H9 (cell line): ENCODE data around the gene ISG20L2. TPM values are rescaled to one million over a fixed set of nuclear protein-coding genes. Genes with fewer than 3 reads are reported as not detected.

Source experiments
- DNase-seq: peaks from one replicate; pipeline ENCODE4 v3.0.0-alpha.2; 2017
- H2AFZ ChIP-seq: one replicate; pipeline ENCODE4 v1.6.1; 2013; ENCODE audit warnings: mild to moderate bottlenecking, low read length, control low read depth, moderate library complexity
- H2AK5ac ChIP-seq: 2 replicates; pipeline ENCODE4 v1.6.1; 2013; ENCODE audit warnings: low read length, control low read depth, mixed read lengths; ENCODE audit not compliant: insufficient read length
- H2BK120ac ChIP-seq: one replicate; pipeline ENCODE4 v1.6.1; 2013; ENCODE audit warnings: low read depth, mild to moderate bottlenecking, low read length, control low read depth, inconsistent platforms; ENCODE audit not compliant: poor library complexity, severe bottlenecking
- H2BK12ac ChIP-seq: 2 replicates; pipeline ENCODE4 v1.6.1; 2013; ENCODE audit warnings: low read length, control low read depth, mixed read lengths, low read depth; ENCODE audit not compliant: insufficient read length
- H2BK15ac ChIP-seq: 2 replicates; pipeline ENCODE4 v1.6.1; 2013; ENCODE audit warnings: low read depth, low read length, control low read depth
- H2BK20ac ChIP-seq: one replicate; pipeline ENCODE4 v1.6.1; 2013; ENCODE audit warnings: low read depth, mild to moderate bottlenecking, low read length, control low read depth, inconsistent platforms; ENCODE audit not compliant: poor library complexity, severe bottlenecking
- H2BK5ac ChIP-seq: 2 replicates; pipeline ENCODE4 v1.6.1; 2013; ENCODE audit warnings: low read length, control low read depth, mixed read lengths; ENCODE audit not compliant: insufficient read length
- H3K14ac ChIP-seq: 2 replicates; pipeline ENCODE4 v1.6.1; 2013; ENCODE audit warnings: low read length, control low read depth; ENCODE audit not compliant: insufficient read depth
- H3K18ac ChIP-seq: 2 replicates; pipeline ENCODE4 v1.6.1; 2013; ENCODE audit warnings: low read depth, mild to moderate bottlenecking, mixed read lengths, low read length, control low read depth; ENCODE audit not compliant: insufficient read length
- H3K23ac ChIP-seq: 2 replicates; pipeline ENCODE4 v1.6.1; 2013; ENCODE audit warnings: low read length, control low read depth, mixed read lengths, low read depth; ENCODE audit not compliant: insufficient read length
- H3K23me2 ChIP-seq: 2 replicates; pipeline ENCODE4 v1.6.1; 2013; ENCODE audit warnings: low read depth, mild to moderate bottlenecking, mixed read lengths, low read length, control low read depth; ENCODE audit not compliant: insufficient read length, poor library complexity, severe bottlenecking
- H3K27ac ChIP-seq: 2 replicates; pipeline ENCODE4 v1.5.1; 2013; ENCODE audit warnings: low read length, control low read depth, mixed read lengths, low read depth; ENCODE audit not compliant: insufficient read length
- H3K27me3 ChIP-seq: 2 replicates; pipeline ENCODE4 v1.6.1; 2013; ENCODE audit warnings: low read length, control low read depth, inconsistent platforms; ENCODE audit not compliant: insufficient read depth
- H3K4ac ChIP-seq: 2 replicates; pipeline ENCODE4 v1.6.1; 2013; ENCODE audit warnings: low read depth, mild to moderate bottlenecking, control low read depth, inconsistent platforms, low read length, moderate library complexity
- H3K4me1 ChIP-seq: 2 replicates; pipeline ENCODE4 v1.6.1; 2013; ENCODE audit warnings: low read length, control low read depth, inconsistent platforms; ENCODE audit not compliant: insufficient read depth
- H3K4me2 ChIP-seq: 2 replicates; pipeline ENCODE4 v1.6.1; 2013; ENCODE audit warnings: low read length, control low read depth, mixed read lengths; ENCODE audit not compliant: insufficient read length, insufficient read depth
- H3K56ac ChIP-seq: 2 replicates; pipeline ENCODE4 v1.6.1; 2013; ENCODE audit warnings: low read depth, mild to moderate bottlenecking, mixed read lengths, low read length, control low read depth; ENCODE audit not compliant: insufficient read length
- H3K79me1 ChIP-seq: 2 replicates; pipeline ENCODE4 v1.6.1; 2013; ENCODE audit warnings: low read depth, mild to moderate bottlenecking, moderate library complexity, low read length, control low read depth, inconsistent platforms; ENCODE audit not compliant: insufficient read depth, poor library complexity, severe bottlenecking
- H3K79me2 ChIP-seq: 2 replicates; pipeline ENCODE4 v1.6.1; 2013; ENCODE audit warnings: low read length, control low read depth, inconsistent platforms; ENCODE audit not compliant: insufficient read depth
- H3K9ac ChIP-seq: 2 replicates; pipeline ENCODE4 v1.6.1; 2013; ENCODE audit warnings: low read length, control low read depth, mixed read lengths; ENCODE audit not compliant: insufficient read length; ENCODE audit errors: extremely low read depth
- H3K9me3 ChIP-seq: one replicate; pipeline ENCODE4 v1.6.1; 2013; ENCODE audit warnings: low read depth, low read length, inconsistent platforms; ENCODE audit not compliant: control insufficient read depth
- H3T11ph ChIP-seq: one replicate; pipeline ENCODE4 v1.6.1; 2013; ENCODE audit warnings: mild to moderate bottlenecking, low read length, control low read depth, inconsistent platforms
- H4K20me1 ChIP-seq: one replicate; pipeline ENCODE4 v1.6.1; 2013; ENCODE audit not compliant: control insufficient read depth, insufficient read length, insufficient read depth
- H4K5ac ChIP-seq: 2 replicates; pipeline ENCODE4 v1.6.1; 2013; ENCODE audit warnings: low read depth, mild to moderate bottlenecking, mixed read lengths, low read length, control low read depth; ENCODE audit not compliant: insufficient read length
- H4K8ac ChIP-seq: replicated peaks from 2 replicates; pipeline ENCODE4 v1.6.1; 2013; ENCODE audit warnings: low read length, control low read depth, mixed read lengths, low read depth; ENCODE audit not compliant: insufficient read length
- H4K91ac ChIP-seq: 2 replicates; pipeline ENCODE4 v1.6.1; 2013; ENCODE audit warnings: low read depth, mild to moderate bottlenecking, moderate library complexity, mixed read lengths, low read length, control low read depth; ENCODE audit not compliant: insufficient read length
- H3K27ac Mint-ChIP-seq, 3 experiments: 2 replicates in 2 of 3; 3 replicates in 1 of 3; pipeline ENCODE4 v1.8.0; 2020 to 2021; ENCODE audit warnings: mixed read lengths in 3 of 3, mild to moderate bottlenecking in 1 of 3, moderate library complexity in 1 of 3
- H3K27me3 Mint-ChIP-seq: 2 replicates; pipeline ENCODE4 v1.8.0; 2021; ENCODE audit warnings: low read depth, mild to moderate bottlenecking, moderate library complexity, mixed read lengths
- H3K36me3 Mint-ChIP-seq, 3 experiments: 2 replicates in 2 of 3; 3 replicates in 1 of 3; pipeline ENCODE4 v1.8.0; 2020 to 2021; ENCODE audit warnings: low read depth in 3 of 3, mixed read lengths in 3 of 3; ENCODE audit not compliant: insufficient read depth in 1 of 3
- H3K4me1 Mint-ChIP-seq, 2 experiments: 2 replicates each; pipeline ENCODE4 v1.8.0; 2020; ENCODE audit warnings: mixed read lengths in 2 of 2
- H3K4me3 Mint-ChIP-seq, 2 experiments: 2 replicates in 1 of 2; 3 replicates in 1 of 2; pipeline ENCODE4 v1.8.0; 2020 to 2021; ENCODE audit warnings: mild to moderate bottlenecking in 2 of 2, mixed read lengths in 2 of 2, moderate library complexity in 1 of 2
- H3K9me3 Mint-ChIP-seq, 2 experiments: 2 replicates in 1 of 2; 3 replicates in 1 of 2; pipeline ENCODE4 v1.8.0; 2020; ENCODE audit warnings: mild to moderate bottlenecking in 2 of 2, mixed read lengths in 2 of 2, moderate library complexity in 1 of 2
- CTCF ChIP-seq: fragments of 200-600 bp; sonication (generic); conservative IDR thresholded peaks from 3 replicates; pipeline ENCODE4 v1.8.0; 2021; ENCODE audit warnings: antibody characterized with exemption, mild to moderate bottlenecking
- WGBS: extraction: QIAGEN DNeasy Blood & Tissue Kit; methylation state at CpG from one replicate; pipeline ENCODE4 v1.1.7; 2013; ENCODE audit warnings: missing lambda C conversion rate, low lambda C conversion rate, mixed read lengths; ENCODE audit not compliant: insufficient read length; ENCODE audit errors: extremely low coverage; 5-methylcytosine and 5-hydroxymethylcytosine counted together
- total RNA-seq: library from RNA; stranded (reverse); gene quantifications from 2 replicates; pipeline ENCODE4 v1.2.1, GENCODE V29; 2021

The ISG20L2 gene
- total RNA-seq, 1 experiment from 2014 or later = 57.6 TPM

DNA sequence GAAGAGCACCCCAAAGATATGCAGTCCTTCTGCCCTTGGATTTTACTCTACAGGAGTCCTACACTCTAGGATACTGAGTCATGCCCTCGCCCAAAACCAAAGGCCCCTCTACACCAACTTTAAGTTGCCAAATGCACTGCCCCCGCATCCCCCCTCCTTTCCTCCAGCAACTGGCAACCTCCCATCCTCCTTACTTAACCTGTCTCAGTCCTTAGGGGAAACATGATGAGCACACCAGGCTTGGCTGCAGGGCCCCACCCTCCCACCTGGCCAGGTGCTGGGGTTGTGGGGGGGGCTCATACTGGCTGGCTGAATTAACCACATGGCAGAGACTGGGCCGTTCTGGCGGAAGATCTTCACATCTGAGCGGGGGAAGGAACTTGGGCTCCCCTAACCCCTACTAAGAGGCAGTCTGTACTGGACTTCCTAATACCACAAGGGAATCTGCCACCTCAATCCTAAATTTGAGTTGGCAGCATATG is 21.7 kb upstream of the ISG20L2 start:
- peak overlapping the region; percentile 88 to 98 (median 96) for H3K27ac Mint-ChIP-seq
- Histone ChIP-seq H3K56ac (no peak overlapping the region), H3T11ph (no peak overlapping the region), H3K23me2 (peaks cover 23% of the 10 kb centered on the region), H2BK120ac (no peak overlapping the region), H4K91ac (no peak overlapping the region), H2BK20ac (no peak overlapping the region), H3K27me3 (no peaks in the 10 kb centered on the region), H3K79me1 (no peaks in the 10 kb centered on the region), H4K20me1 (no peaks in the 10 kb centered on the region), H2BK5ac (no peak overlapping the region), H3K27ac (no peak overlapping the region), H2AK5ac (no peak overlapping the region), H3K4me1 (peaks cover 28% of the 10 kb centered on the region), H2AFZ (no peak overlapping the region), H2BK15ac (no peak overlapping the region), H4K8ac (no peak overlapping the region), H4K5ac (no peak overlapping the region), H3K9ac (peak overlapping the region; percentile 85), H3K4ac (no peak overlapping the region), H3K14ac (0 out of 2 replicates have a peak overlapping the region, but pooled peaks have one; percentile 32), H3K18ac (peak overlapping the region; percentile 39), H3K79me2 (peaks cover 32% of the 10 kb centered on the region; the same call in 1 of the 2 replicates), H3K9me3 (no peaks in the 10 kb centered on the region), H3K23ac (no peak overlapping the region), H3K4me2 (peak overlapping the region; percentile 73), H2BK12ac (no peak overlapping the region)
- WGBS = no CpG with 5 or more reads among the region's 5 CpGs
- H3K4me3 Mint-ChIP-seq = peak overlapping the region; percentile 91 to 94
- H3K36me3 Mint-ChIP-seq = peaks cover 9 to 18% (median 17%) of the 10 kb centered on the region in 3 experiments
- peaks cover 53 to 55% of the 10 kb centered on the region in 2 experiments for H3K4me1 Mint-ChIP-seq
- no peak for TF ChIP-seq CTCF
- H3K9me3 Mint-ChIP-seq = no peaks in the 10 kb centered on the region
- DNase-seq = no peak
- H3K27me3 Mint-ChIP-seq = no peaks in the 10 kb centered on the region
